ENCODE measurements around the gene ZSWIM9. TPM values are rescaled to one million over a fixed set of nuclear protein-coding genes. Genes with fewer than 3 reads are reported as not detected.

ZSWIM9 gene
- total and polyA plus RNA-seq, 4 donors = 3.4 to 7.6 (median 4.3) TPM

- Histone ChIP-seq H3K27ac (ENCODE audit: low read depth in 1 of 2, low read length in 1 of 2) (no peak overlapping the region), H3K4me1 (ENCODE audit: control insufficient read depth in 5 of 5, insufficient read depth in 5 of 5, low read length in 5 of 5) (peaks cover 3 to 9% (median 6%) of the 10 kb centered on the region in 5 donors), H3K27me3 (ENCODE audit: control insufficient read depth in 3 of 3, insufficient read depth in 3 of 3, low read length in 2 of 3) (no peaks in the 10 kb centered on the region), H3K9ac (ENCODE audit: insufficient read depth in 1 of 2, low read length in 2 of 2) (no peak overlapping the region), H3K4me3 (no peak overlapping the region), H3K9me3 (ENCODE audit: control insufficient read depth in 4 of 4, insufficient read depth in 3 of 4, low read length in 3 of 4) (no peaks in the 10 kb centered on the region), H3K36me3 (ENCODE audit: control insufficient read depth in 4 of 4, insufficient read depth in 4 of 4, low read length in 4 of 4) (peaks cover 1 to 27% (median 12%) of the 10 kb centered on the region in 4 donors)
- DNase-seq = no peak
- no peak for TF ChIP-seq CTCF (IDR thresholded peaks at IDR 0.05; ENCODE audit: control extremely low read depth, extremely low read depth)
- WGBS, 2 donors = 67 to 71% methylated on average over 6 of the region's 6 CpGs
- ATAC-seq (ENCODE audit: insufficient read depth, low FRiP score) = no peak
Observed at GRCh38 chr19:48174445-48175030, 4.1 kb downstream of the ZSWIM9 start.

- TF ChIP-seq CTCF (IDR thresholded peaks at IDR 0.05; ENCODE audit: control extremely low read depth, extremely low read depth) = no peak
- no peak for DNase-seq
- ATAC-seq (ENCODE audit: insufficient read depth, low FRiP score) = no peak
- Histone ChIP-seq H3K9ac (ENCODE audit: insufficient read depth in 1 of 2, low read length in 2 of 2) (no peak overlapping the region), H3K9me3 (ENCODE audit: control insufficient read depth in 4 of 4, insufficient read depth in 3 of 4, low read length in 3 of 4) (no peaks in the 10 kb centered on the region), H3K36me3 (ENCODE audit: control insufficient read depth in 4 of 4, insufficient read depth in 4 of 4, low read length in 4 of 4) (peaks cover 4 to 27% (median 12%) of the 10 kb centered on the region in 4 donors), H3K27me3 (ENCODE audit: control insufficient read depth in 3 of 3, insufficient read depth in 3 of 3, low read length in 2 of 3) (no peaks in the 10 kb centered on the region), H3K27ac (ENCODE audit: low read depth in 1 of 2, low read length in 1 of 2) (no peak overlapping the region), H3K4me1 (ENCODE audit: control insufficient read depth in 5 of 5, insufficient read depth in 5 of 5, low read length in 5 of 5) (peaks cover 3 to 9% (median 6%) of the 10 kb centered on the region in 5 donors), H3K4me3 (no peak overlapping the region)
- WGBS, 2 donors = 54 to 82% methylated on average over 10 of the region's 10 CpGs
Observed at GRCh38 chr19:48175578-48175977, 5.1 kb downstream of the ZSWIM9 start.

- no peak for DNase-seq
- H3K9me3 ChIP-seq (ENCODE audit: control insufficient read depth in 4 of 4, insufficient read depth in 3 of 4, low read length in 3 of 4) = peaks cover 0 to under 1% (median 0%) of the 10 kb centered on the region in 4 donors
- H3K4me1 ChIP-seq (ENCODE audit: control insufficient read depth in 5 of 5, insufficient read depth in 5 of 5, low read length in 5 of 5) = peaks cover under 1 to 5% (median 4%) of the 10 kb centered on the region in 5 donors
- peaks cover 4 to 28% (median 13%) of the 10 kb centered on the region in 4 donors for H3K36me3 ChIP-seq (ENCODE audit: control insufficient read depth in 4 of 4, insufficient read depth in 4 of 4, low read length in 4 of 4)
- no peak overlapping the region for H3K27ac ChIP-seq (ENCODE audit: low read depth in 1 of 2, low read length in 1 of 2)
- no peaks in the 10 kb centered on the region for H3K27me3 ChIP-seq (ENCODE audit: control insufficient read depth in 3 of 3, insufficient read depth in 3 of 3, low read length in 2 of 3)
- TF ChIP-seq CTCF (IDR thresholded peaks at IDR 0.05; ENCODE audit: control extremely low read depth, extremely low read depth) = no peak
- WGBS, 2 donors = 96 to 99% methylated on average over 3 of the region's 3 CpGs
- H3K4me3 ChIP-seq = no peak overlapping the region
- ATAC-seq (ENCODE audit: insufficient read depth, low FRiP score) = no peak
- no peak overlapping the region for H3K9ac ChIP-seq (ENCODE audit: insufficient read depth in 1 of 2, low read length in 2 of 2)
Observed at GRCh38 chr19:48176226-48176625, 5.7 kb downstream of the ZSWIM9 start.

- Histone ChIP-seq H3K9ac (ENCODE audit: insufficient read depth in 1 of 2, low read length in 2 of 2) (no peak overlapping the region), H3K4me1 (ENCODE audit: control insufficient read depth in 5 of 5, insufficient read depth in 5 of 5, low read length in 5 of 5) (no peaks in the 10 kb centered on the region), H3K27me3 (ENCODE audit: control insufficient read depth in 3 of 3, insufficient read depth in 3 of 3, low read length in 2 of 3) (no peaks in the 10 kb centered on the region), H3K36me3 (ENCODE audit: control insufficient read depth in 4 of 4, insufficient read depth in 4 of 4, low read length in 4 of 4) (peaks cover 3 to 23% (median 9%) of the 10 kb centered on the region in 4 donors), H3K4me3 (no peak overlapping the region), H3K27ac (ENCODE audit: low read depth in 1 of 2, low read length in 1 of 2) (no peak overlapping the region), H3K9me3 (ENCODE audit: control insufficient read depth in 4 of 4, insufficient read depth in 3 of 4, low read length in 3 of 4) (peaks cover 0 to 5% (median 2%) of the 10 kb centered on the region in 4 donors)
- ATAC-seq (ENCODE audit: insufficient read depth, low FRiP score) = no peak
- no peak for TF ChIP-seq CTCF (IDR thresholded peaks at IDR 0.05; ENCODE audit: control extremely low read depth, extremely low read depth)
- 91 to 94% methylated on average over 5 of the region's 5 CpGs for WGBS, 2 donors
- DNase-seq = no peak
Observed at GRCh38 chr19:48181505-48181904, 11.0 kb downstream of the ZSWIM9 start.
